GM19351 (cell line): ENCODE results near the gene PPP1R3E.

Source experiments
- ATAC-seq: cut with Tn5 transposase; IDR thresholded peaks from one replicate; pipeline ENCODE4 v1.9.1; 2021; ENCODE audit warnings: mild to moderate bottlenecking, moderate library complexity; ENCODE audit not compliant: unreplicated experiment

PPP1R3E gene

DNA sequence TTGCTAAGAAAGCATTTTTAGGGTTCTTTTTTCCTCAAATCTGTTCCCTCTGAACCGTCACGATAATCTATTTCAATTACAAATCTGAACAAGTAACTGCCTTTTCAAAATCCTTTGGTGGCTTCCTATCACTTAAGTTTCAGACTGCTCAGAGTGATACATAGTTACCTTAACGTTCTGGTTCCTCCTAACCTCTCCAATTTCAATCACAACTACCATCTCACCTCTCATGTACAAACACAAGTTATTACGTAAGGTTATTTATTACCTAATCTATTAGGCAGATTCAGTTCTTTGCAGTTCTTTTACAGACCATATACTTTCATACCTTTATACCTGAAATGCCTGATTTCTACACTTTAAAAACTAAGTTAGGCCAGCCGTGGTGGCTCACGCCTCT, 52.8 kb downstream of the PPP1R3E start:
- no peak for ATAC-seq

DNA sequence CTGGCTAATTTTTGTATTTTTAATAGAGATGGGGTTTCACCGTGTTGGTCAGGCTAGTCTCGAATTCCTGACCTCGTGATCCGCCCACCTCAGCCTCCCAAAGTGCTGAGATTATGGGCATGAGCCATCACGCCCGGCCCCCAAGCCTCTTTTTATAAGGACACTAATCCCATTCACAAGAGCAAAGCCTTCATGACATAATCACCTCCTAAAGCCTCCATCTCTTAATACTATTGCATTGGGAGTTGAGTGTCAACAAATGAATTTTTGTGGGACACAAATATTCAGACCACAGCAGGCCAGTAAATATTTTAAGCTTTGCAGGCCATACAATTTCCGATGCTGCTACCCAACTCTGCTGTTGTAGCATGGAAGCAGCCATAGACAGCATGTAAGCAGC, 54.1 kb downstream of the PPP1R3E start:
- no peak for ATAC-seq
